T-helper 2 cell treated with Interferon-gamma antibody and Interleukin-4, amounts not matched to agents 100 ng/mL and 5 ng/mL, for 36 hours (primary cell): Measurements from ENCODE around the gene SRPK1. TPM values are rescaled to one million over a fixed set of nuclear protein-coding genes. Genes with fewer than 3 reads are reported as not detected.

Experiments used
- intact Hi-C: fragments of 100-400 bp; cut with micrococcal nuclease; formaldehyde crosslinking; loops from one replicate; pipeline ENCODE4 v1.15.1; 2023
- total RNA-seq: library from RNA; stranded (reverse); gene quantifications from 2 replicates; pipeline ENCODE4 v1.2.3, GENCODE V29; 2022

SRPK1 gene
- total RNA-seq, 1 donor from 2014 or later: 94.3 TPM

DNA sequence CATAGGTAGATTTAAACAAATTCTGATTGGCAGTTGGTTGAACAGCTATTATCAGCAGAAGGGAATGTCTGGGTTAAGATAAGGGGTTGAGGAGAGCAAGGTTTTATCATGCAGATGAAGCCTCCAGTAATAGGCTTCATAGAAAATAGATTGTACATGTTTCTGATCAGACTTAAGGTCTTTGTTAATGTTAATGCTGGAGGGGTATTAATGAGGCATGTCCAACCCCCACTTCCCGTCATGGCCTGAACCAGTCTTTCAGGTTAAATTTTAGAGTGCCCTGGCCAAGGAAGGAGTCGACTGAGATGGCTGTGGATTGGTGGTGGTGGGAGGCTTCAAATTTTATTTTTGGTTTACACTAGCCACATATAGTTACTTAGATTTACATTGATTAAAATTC is 136.7 kb downstream of the SRPK1 start:
- intact Hi-C loops: no loop called here

Other genes with a start within 250 kb of the SRPK1 start
- gene FKBP5, start 232.2 kb downstream of the SRPK1 start, total RNA-seq: 78.9 and 83.2 TPM in 2 replicates
- gene ARMC12, start 184.1 kb downstream of the SRPK1 start, total RNA-seq: 0.86 and 0.91 TPM in 2 replicates
- gene CLPSL2, start 144.5 kb downstream of the SRPK1 start, total RNA-seq: not detected in 2 replicates
- gene CLPSL1, start 140.1 kb downstream of the SRPK1 start, total RNA-seq: not detected in 2 replicates
- gene CLPS, start 123.8 kb downstream of the SRPK1 start, total RNA-seq: not detected in 2 replicates
- gene LHFPL5, start 115.7 kb downstream of the SRPK1 start, total RNA-seq: not detected in 2 replicates
- not detected in 2 replicates for gene SLC26A8, start 103.5 kb upstream of the SRPK1 start, total RNA-seq
- 59.7 and 62.1 TPM in 2 replicates for gene MAPK14, start 106.7 kb upstream of the SRPK1 start, total RNA-seq
- 17.1 and 18.7 TPM in 2 replicates for gene MAPK13, start 209.4 kb upstream of the SRPK1 start, total RNA-seq